K562 (cell line): ENCODE measurements around the gene RGS9. TPM values are rescaled to one million over a fixed set of nuclear protein-coding genes. Genes with fewer than 3 reads are reported as not detected.

Experiments used
- ATAC-seq: fragments of 200-7000 bp; cut with Tn5 transposase; 3 replicates; pipeline ENCODE4 v1.9.1; 2020; ENCODE audit warnings: moderate library complexity
- BruUV-seq: library from RNA; stranded (reverse); fragments of 400-500 nt; replicated peaks from 2 replicates; lab custom pipeline; 2021; lab: Mats Ljungman, UMichigan
- CTCF ChIA-PET: fragments of 300-600 bp; formaldehyde crosslinking; extraction: SDS; loops from one replicate; lab custom pipeline; 2021; ENCODE audit warnings: low intra/inter-chr PET ratio; lab: Yijun Ruan, JAX
- POLR2A ChIA-PET: fragments of 300-600, 350-650 bp; sonication (Branson Sonifier 250); formaldehyde crosslinking; extraction: SDS; loops from one replicate; lab custom pipeline; 2021; ENCODE audit warnings: antibody characterized with exemption, inconsistent platforms; lab: Yijun Ruan, JAX
- DNase-seq, 4 experiments: peaks; one replicate each; pipeline versions ENCODE4 v3.0.0 to v3.0.0-alpha.2; 2011 to 2018; ENCODE audit warnings: low spot score in 3 of 4, mixed read lengths in 3 of 4; ENCODE audit errors: extremely low read depth in 1 of 4
- FAIRE-seq: peaks from 2 replicates; lab custom pipeline; 2011; peaks lifted over from hg19 to GRCh38; lab: Jason Lieb, UNC
- H2AFZ ChIP-seq: 2 replicates; pipeline ENCODE4 v1.6.0; 2011; ENCODE audit warnings: low read depth, low read length, control low read depth, inconsistent platforms
- H3K27ac ChIP-seq: fragments of 200-600 bp; 3 replicates; pipeline ENCODE4 v1.8.0; 2011; ENCODE audit warnings: low read depth, mild to moderate bottlenecking, control low read depth, inconsistent platforms, low read length, moderate library complexity, mixed read lengths; ENCODE audit errors: extremely low read depth
- H3K27me3 ChIP-seq, 2 experiments: fragments of 300-600 bp in 1 of 2; 2 replicates in 1 of 2; 3 replicates in 1 of 2; pipeline versions ENCODE4 v1.6.0 to v1.8.0; 2011; ENCODE audit warnings: inconsistent platforms in 2 of 2, low read length in 2 of 2, mild to moderate bottlenecking in 1 of 2, mixed read lengths in 1 of 2, moderate library complexity in 1 of 2; ENCODE audit not compliant: control insufficient read depth in 2 of 2, insufficient read depth in 2 of 2
- H3K36me3 ChIP-seq: fragments of 300-600 bp; 3 replicates; pipeline ENCODE4 v1.8.0; 2011; ENCODE audit warnings: mild to moderate bottlenecking, low read length, inconsistent platforms; ENCODE audit not compliant: control insufficient read depth, insufficient read depth
- H3K4me1 ChIP-seq, 2 experiments: fragments of 200-600 bp in 1 of 2; replicated peaks in 1 of 2; 2 replicates in 1 of 2; 3 replicates in 1 of 2; pipeline versions ENCODE4 v1.5.1 to v1.8.0; 2011; ENCODE audit warnings: inconsistent platforms in 2 of 2, low read length in 2 of 2, mild to moderate bottlenecking in 1 of 2, mixed read lengths in 1 of 2, moderate library complexity in 1 of 2; ENCODE audit not compliant: control insufficient read depth in 2 of 2, insufficient read depth in 2 of 2
- H3K4me2 ChIP-seq: 2 replicates; pipeline ENCODE4 v1.6.1; 2011; ENCODE audit warnings: low read length, control low read depth, inconsistent platforms, mixed read lengths; ENCODE audit not compliant: insufficient read depth
- H3K4me3 ChIP-seq: fragments of 200-600 bp; sonication (generic), shearing (Covaris generic); 2 replicates; pipeline ENCODE4 v1.5.1; 2016; ENCODE audit warnings: control low read depth, inconsistent platforms
- H3K79me2 ChIP-seq: fragments of 200-600 bp; 3 replicates; pipeline ENCODE4 v1.8.0; 2011; ENCODE audit warnings: low read length, inconsistent platforms; ENCODE audit not compliant: control insufficient read depth, insufficient read depth
- H3K9ac ChIP-seq, 2 experiments: 2 replicates each; pipeline versions ENCODE4 v1.6.0 to v1.6.1; 2011; ENCODE audit warnings: low read depth in 2 of 2, low read length in 2 of 2, control low read depth in 1 of 2, inconsistent platforms in 1 of 2, mild to moderate bottlenecking in 1 of 2, mixed read lengths in 1 of 2; ENCODE audit not compliant: insufficient read depth in 1 of 2
- H3K9me1 ChIP-seq: one replicate; pipeline ENCODE4 v1.6.0; 2011; ENCODE audit warnings: inconsistent platforms, mild to moderate bottlenecking, low read length, moderate library complexity; ENCODE audit not compliant: control insufficient read depth, insufficient read depth
- H3K9me3 ChIP-seq: replicated peaks from 2 replicates; pipeline ENCODE4 v1.5.1; 2011; ENCODE audit warnings: low read depth, low read length, inconsistent platforms; ENCODE audit not compliant: control insufficient read depth, insufficient read depth
- H4K20me1 ChIP-seq: replicated peaks from 2 replicates; pipeline ENCODE4 v1.6.1; 2011; ENCODE audit warnings: low read length, inconsistent platforms, mixed read lengths; ENCODE audit not compliant: control insufficient read depth, insufficient read depth
- ASH1L ChIP-seq: fragments of 450-650 bp; IDR thresholded peaks from 2 replicates; pipeline ENCODE4 v1.6.1; 2018; ENCODE audit warnings: borderline replicate concordance, mild to moderate bottlenecking, low read depth; ENCODE audit not compliant: partially characterized antibody
- CREB1 ChIP-seq, 2 experiments: sonication (generic) in 1 of 2; formaldehyde crosslinking in 1 of 2; IDR thresholded peaks; 2 replicates each; pipeline versions ENCODE4 v1.6.1 to v1.8.0; 2012 to 2022; ENCODE audit warnings: inconsistent platforms in 1 of 2, mild to moderate bottlenecking in 1 of 2, missing genetic modification reagents in 1 of 2, moderate library complexity in 1 of 2
- FUS ChIP-seq: fragments of 200-400 bp; formaldehyde crosslinking; optimal IDR thresholded peaks from 2 replicates; pipeline ENCODE3; 2017; ENCODE audit warnings: low read depth, low read length
- HDGF ChIP-seq: fragments of 450-650 bp; IDR thresholded peaks from 2 replicates; pipeline ENCODE4 v1.6.1; 2016
- KDM2B ChIP-seq: fragments of 250-450 bp; sonication (Bioruptor Pico); IDR thresholded peaks from 2 replicates; pipeline ENCODE4 v1.8.0; 2021; ENCODE audit warnings: mild to moderate bottlenecking, moderate library complexity
- MAFG ChIP-seq: fragments of 450-650 bp; conservative IDR thresholded peaks from 2 replicates; pipeline ENCODE4 v1.6.1; 2016; ENCODE audit warnings: missing genetic modification characterization, missing compliant biosample characterization
- MECOM ChIP-seq: fragments of 250-450 bp; sonication (Bioruptor Pico); IDR thresholded peaks from 2 replicates; pipeline ENCODE4 v1.8.0; 2022; ENCODE audit warnings: inconsistent platforms
- NR3C1 ChIP-seq: sonication (generic); formaldehyde crosslinking; IDR thresholded peaks from 2 replicates; pipeline ENCODE4 v1.8.1; 2022; ENCODE audit warnings: missing genetic modification reagents
- SMAD1 ChIP-seq: fragments of 150-350 bp; IDR thresholded peaks from 2 replicates; pipeline ENCODE4 v1.6.1; 2014; ENCODE audit warnings: low read length, low read depth; ENCODE audit not compliant: partially characterized antibody
- SOX6 ChIP-seq: fragments of 450-650 bp; IDR thresholded peaks from 2 replicates; pipeline ENCODE4 v1.6.1; 2014; ENCODE audit warnings: mild to moderate bottlenecking
- TBL1XR1 ChIP-seq, 2 experiments: IDR thresholded peaks; 2 replicates each; pipeline ENCODE4 v1.6.1; 2012; ENCODE audit warnings: improper control_type of control experiment in 2 of 2, low read length in 2 of 2, mild to moderate bottlenecking in 1 of 2
- ZNF212 ChIP-seq: fragments of 450-650 bp; formaldehyde crosslinking; IDR thresholded peaks from 2 replicates; pipeline ENCODE4 v1.4.0; 2020; ENCODE audit warnings: mild to moderate bottlenecking
- ZSCAN32 ChIP-seq: fragments of 450-650 bp; formaldehyde crosslinking; IDR thresholded peaks from 2 replicates; pipeline ENCODE4 v1.4.0; 2020; ENCODE audit warnings: mild to moderate bottlenecking, moderate library complexity
- WGBS: fragments of 100-300 bp; shearing (Covaris generic); methylation state at CpG from one replicate; pipeline ENCODE4 v1.1.6; 2016; ENCODE audit warnings: low coverage, mixed read lengths; ENCODE audit not compliant: insufficient coverage; ENCODE audit errors: missing lambda C conversion rate; 5-methylcytosine and 5-hydroxymethylcytosine counted together
- in situ Hi-C: fragments of 300-500 bp; cut with MboI; formaldehyde crosslinking; loops from 4 replicates; pipeline ENCODE4 v1.15.0; 2018; ENCODE audit warnings: inconsistent platforms, mixed read lengths
- intact Hi-C: fragments of 100-400 bp; cut with micrococcal nuclease; formaldehyde crosslinking; loops from 2 replicates; pipeline ENCODE4 v1.14.2; 2022
- polyA plus RNA-seq, 8 experiments: library from polyadenylated mRNA; depleted of rRNA in 4 of 8; stranded (reverse) in 5 of 8; unstranded in 3 of 8; fragments of >200 nt; fragmentation: Nextera tagmentation in 2 of 8; fragmentation: Illumina TruSeq in 1 of 8; extraction: Ambion mirVana in 2 of 8; extraction: Trizol in 1 of 8; gene quantifications; 2 replicates each; pipeline versions ENCODE4 v1.2.1 to v1.2.3, GENCODE V29; 2011 to 2014; ENCODE audit warnings: inconsistent platforms in 1 of 8, missing spikeins in 1 of 8
- total RNA-seq, 7 experiments: library from RNA; depleted of rRNA in 6 of 7; stranded (reverse); fragments of >200 nt in 6 of 7; fragmentation: Illumina TruSeq in 2 of 7; extraction: Trizol in 2 of 7; gene quantifications; 2 replicates each; pipeline versions ENCODE4 v1.2.1 to v1.2.3, GENCODE V29; 2011 to 2021; ENCODE audit warnings: low replicate concordance in 1 of 7
- TF ChIP-seq, protein P1 (sequence below): sonication (generic); formaldehyde crosslinking; IDR thresholded peaks from 2 replicates; pipeline ENCODE4 v1.8.1; 2022; ENCODE audit warnings: missing genetic modification reagents
- TF ChIP-seq, protein P2 (sequence below): fragments of 200-800 bp; sonication (Bioruptor generic); IDR thresholded peaks from 2 replicates; pipeline ENCODE4 v1.6.1; 2017; ENCODE audit warnings: missing genetic modification characterization, missing compliant biosample characterization

Gene RGS9
- total and polyA plus RNA-seq, 9 of the 15 experiments (the other 6 are each of a cell fraction or from before 2014, with no cell fraction given) = 0.18 to 1.4 (median 0.55) TPM

- Histone ChIP-seq H4K20me1 (no peaks in the 10 kb centered on the region), H3K4me3 (no peak overlapping the region), H3K36me3 (no peaks in the 10 kb centered on the region), H3K9me1 (no peaks in the 10 kb centered on the region), H3K27me3 (peaks cover 25 to 39% of the 10 kb centered on the region in 2 experiments), H3K27ac (no peak overlapping the region), H3K4me1 (no peaks in the 10 kb centered on the region; a peak in 1 of 5 replicates), H3K9ac (no peak overlapping the region), H3K4me2 (no peak overlapping the region), H3K79me2 (no peaks in the 10 kb centered on the region), H2AFZ (no peak overlapping the region), H3K9me3 (no peaks in the 10 kb centered on the region)
- TF ChIP-seq KDM2B = no peak
- no peak for TF ChIP-seq MAFG (tag)
- no peak for TF ChIP-seq ZSCAN32
- no peak for TF ChIP-seq TBL1XR1 (IDR thresholded peaks at IDR 0.05; ENCODE audit: low read length in 2 of 2)
- no peak for TF ChIP-seq HDGF
- TF ChIP-seq ZNF212 (CRISPR knock-in tag) = no peak
- POLR2A ChIA-PET = interaction anchor here (1.3 kb wide), 1 partner anchor 10 kb away, joined by 3 read pairs; no protein-coding TSS in a partner anchor
- intact Hi-C loops (no loop called here), in situ Hi-C loops (no loop called here)
- WGBS = 14% methylated on average over 11 of the region's 11 CpGs
- CTCF ChIA-PET = no interaction called here
- FAIRE-seq (no peak), ATAC-seq (no peak), DNase-seq (no peak)
- BruUV-seq = no TSS peak
Observed at GRCh38 chr17:65145743-65146142, 8.6 kb downstream of the RGS9 start.

DNA sequence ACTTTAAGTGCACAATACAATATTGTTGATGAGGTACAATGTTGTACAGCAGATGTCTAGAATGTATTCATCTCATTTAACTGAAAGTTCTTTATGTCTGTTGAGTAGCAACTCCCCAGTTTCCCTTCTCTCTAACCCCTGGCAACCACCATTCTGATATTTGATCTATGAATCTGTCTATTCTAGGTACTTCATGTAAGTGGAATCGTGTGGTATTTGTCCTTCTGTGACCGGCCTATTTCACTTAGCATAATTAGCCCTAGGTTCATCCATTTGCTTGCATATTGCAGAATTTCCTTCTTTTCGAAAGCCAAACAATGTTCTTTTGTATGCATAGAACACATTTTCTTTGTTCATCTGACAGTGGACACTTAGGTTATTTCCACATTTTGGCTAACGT, 10.8 kb downstream of the RGS9 start:
- in situ Hi-C loops (no loop called here), intact Hi-C loops (no loop called here)
- POLR2A ChIA-PET = no interaction called here
- no peak overlapping the region for H3K4me2 ChIP-seq
- no peaks in the 10 kb centered on the region for H3K9me1 ChIP-seq
- no peak overlapping the region for H3K4me3 ChIP-seq
- H3K36me3 ChIP-seq = no peaks in the 10 kb centered on the region
- no peaks in the 10 kb centered on the region for H3K79me2 ChIP-seq
- no TSS peak for BruUV-seq
- H3K9me3 ChIP-seq = no peaks in the 10 kb centered on the region
- no peak overlapping the region for H3K9ac ChIP-seq
- no peak for DNase-seq
- no peak for ATAC-seq
- no peak overlapping the region for H3K27ac ChIP-seq
- no peaks in the 10 kb centered on the region; a peak in 1 of 5 replicates for H3K4me1 ChIP-seq
- CTCF ChIA-PET = no interaction called here
- no peaks in the 10 kb centered on the region; the same call in 1 of the 2 replicates for H4K20me1 ChIP-seq
- peaks cover 21 to 39% of the 10 kb centered on the region in 2 experiments for H3K27me3 ChIP-seq
- no peak overlapping the region for H2AFZ ChIP-seq
- FAIRE-seq = no peak
- WGBS = 15% methylated on average over 4 of the region's 4 CpGs
- TF ChIP-seq MECOM (CRISPR knock-in tag) = no peak
- TF ChIP-seq SOX6 = no peak
- TF ChIP-seq CREB1 (IDR thresholded peaks at IDR 0.05) = no peak
- no peak for TF ChIP-seq CREB1 (CRISPR knock-in tag; IDR thresholded peaks at IDR 0.05)
- TF ChIP-seq, protein P1, sequence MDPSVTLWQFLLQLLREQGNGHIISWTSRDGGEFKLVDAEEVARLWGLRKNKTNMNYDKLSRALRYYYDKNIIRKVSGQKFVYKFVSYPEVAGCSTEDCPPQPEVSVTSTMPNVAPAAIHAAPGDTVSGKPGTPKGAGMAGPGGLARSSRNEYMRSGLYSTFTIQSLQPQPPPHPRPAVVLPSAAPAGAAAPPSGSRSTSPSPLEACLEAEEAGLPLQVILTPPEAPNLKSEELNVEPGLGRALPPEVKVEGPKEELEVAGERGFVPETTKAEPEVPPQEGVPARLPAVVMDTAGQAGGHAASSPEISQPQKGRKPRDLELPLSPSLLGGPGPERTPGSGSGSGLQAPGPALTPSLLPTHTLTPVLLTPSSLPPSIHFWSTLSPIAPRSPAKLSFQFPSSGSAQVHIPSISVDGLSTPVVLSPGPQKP (CRISPR knock-in tag) = no peak
- TF ChIP-seq ASH1L = no peak
- no peak for TF ChIP-seq FUS
- no peak for TF ChIP-seq NR3C1
- TF ChIP-seq, protein P2, sequence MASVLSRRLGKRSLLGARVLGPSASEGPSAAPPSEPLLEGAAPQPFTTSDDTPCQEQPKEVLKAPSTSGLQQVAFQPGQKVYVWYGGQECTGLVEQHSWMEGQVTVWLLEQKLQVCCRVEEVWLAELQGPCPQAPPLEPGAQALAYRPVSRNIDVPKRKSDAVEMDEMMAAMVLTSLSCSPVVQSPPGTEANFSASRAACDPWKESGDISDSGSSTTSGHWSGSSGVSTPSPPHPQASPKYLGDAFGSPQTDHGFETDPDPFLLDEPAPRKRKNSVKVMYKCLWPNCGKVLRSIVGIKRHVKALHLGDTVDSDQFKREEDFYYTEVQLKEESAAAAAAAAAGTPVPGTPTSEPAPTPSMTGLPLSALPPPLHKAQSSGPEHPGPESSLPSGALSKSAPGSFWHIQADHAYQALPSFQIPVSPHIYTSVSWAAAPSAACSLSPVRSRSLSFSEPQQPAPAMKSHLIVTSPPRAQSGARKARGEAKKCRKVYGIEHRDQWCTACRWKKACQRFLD (CRISPR knock-in tag) = no peak
- no peak for TF ChIP-seq SMAD1
